HCT116 (cell line): ENCODE results near the gene ELMO2. TPM values are rescaled to one million over a fixed set of nuclear protein-coding genes. Genes with fewer than 3 reads are reported as not detected.

Experiments
- ATAC-seq: fragments of 200-7000 bp; cut with Tn5 transposase; 2 replicates; pipeline ENCODE4 v1.9.1; 2020; ENCODE audit warnings: mild to moderate bottlenecking, moderate library complexity
- BruUV-seq: library from RNA; stranded (reverse); fragments of 400-500 nt; replicated peaks from 2 replicates; lab custom pipeline; 2021; lab: Mats Ljungman, UMichigan
- CTCF ChIA-PET: fragments of 300-600 bp; sonication (Branson Sonifier 250); formaldehyde crosslinking; loops from one replicate; lab custom pipeline; 2021; ENCODE audit warnings: antibody characterized with exemption; lab: Charles Lee
- POLR2A ChIA-PET: fragments of 300-600, 350-600 bp; sonication (Branson Sonifier 250); formaldehyde crosslinking; loops from one replicate; lab custom pipeline; 2021; ENCODE audit warnings: antibody characterized with exemption; lab: Charles Lee
- RAD21 ChIA-PET, 2 experiments: fragments of 300-600 bp; sonication (Branson Sonifier 250); formaldehyde crosslinking; loops; one replicate each; lab custom pipeline; 2023; ENCODE audit warnings: low total read pairs in 2 of 2; ENCODE audit not compliant: uncharacterized antibody in 2 of 2, unreplicated experiment in 2 of 2, low non-redundant PET in 1 of 2; lab: Charles Lee
- DNase-seq: peaks from one replicate; pipeline ENCODE4 v3.0.0-alpha.2; 2010; ENCODE audit warnings: low read depth, low spot score
- H2AFZ ChIP-seq: fragments of 200-600 bp; shearing (Covaris generic), sonication (generic); 2 replicates; pipeline ENCODE4 v1.6.1; 2017; ENCODE audit warnings: low read depth, mixed run types, mixed read lengths, antibody characterized with exemption, low read length; ENCODE audit not compliant: poor library complexity, severe bottlenecking
- H3K27ac ChIP-seq: 2 replicates; pipeline ENCODE4 v1.5.1; 2012; ENCODE audit warnings: low read depth, low read length
- H3K27me3 ChIP-seq: fragments of 200-600 bp; sonication (generic); 2 replicates; pipeline ENCODE4 v1.6.1; 2016; ENCODE audit warnings: mixed run types, low read length, mixed read lengths; ENCODE audit not compliant: insufficient read depth
- H3K36me3 ChIP-seq, 2 experiments: fragments of 200-500 bp in 1 of 2; fragments of 200-600 bp in 1 of 2; sonication (Bioruptor generic) in 1 of 2; sonication (generic) in 1 of 2; 2 replicates each; pipeline versions ENCODE4 v1.5.1 to v1.6.1; 2014 to 2016; ENCODE audit warnings: low read length in 2 of 2, inconsistent platforms in 1 of 2, mixed read lengths in 1 of 2, mixed run types in 1 of 2; ENCODE audit not compliant: insufficient read depth in 2 of 2, control insufficient read depth in 1 of 2
- H3K4me1 ChIP-seq, 2 experiments: fragments of 200-600 bp in 1 of 2; sonication (generic) in 1 of 2; 2 replicates each; pipeline versions ENCODE4 v1.5.1 to v1.6.1; 2012 to 2017; ENCODE audit warnings: low read length in 2 of 2, inconsistent platforms in 1 of 2, mild to moderate bottlenecking in 1 of 2, mixed read lengths in 1 of 2, mixed run types in 1 of 2, moderate library complexity in 1 of 2; ENCODE audit not compliant: insufficient read depth in 2 of 2, control insufficient read depth in 1 of 2
- H3K4me2 ChIP-seq: fragments of 200-600 bp; sonication (generic); 2 replicates; pipeline ENCODE4 v1.6.1; 2017; ENCODE audit warnings: mixed run types, low read length, mixed read lengths
- H3K4me3 ChIP-seq, 2 experiments: fragments of 200-600 bp in 1 of 2; sonication (generic) in 1 of 2; replicated peaks in 1 of 2; 2 replicates each; pipeline ENCODE4 v1.5.1; 2011 to 2016; ENCODE audit warnings: low read length in 2 of 2, control low read depth in 1 of 2, low read depth in 1 of 2, mild to moderate bottlenecking in 1 of 2, mixed read lengths in 1 of 2, mixed run types in 1 of 2
- H3K79me2 ChIP-seq: fragments of 200-600 bp; sonication (generic); 2 replicates; pipeline ENCODE4 v1.6.1; 2017; ENCODE audit warnings: mild to moderate bottlenecking, mixed run types, low read length, moderate library complexity, mixed read lengths; ENCODE audit not compliant: insufficient read depth
- H3K9ac ChIP-seq: fragments of 200-600 bp; sonication (generic); 2 replicates; pipeline ENCODE4 v1.6.1; 2016; ENCODE audit warnings: low read length, mixed read lengths
- H3K9me2 ChIP-seq: fragments of 200-600 bp; sonication (generic), shearing (Covaris generic); 2 replicates; pipeline ENCODE4 v1.6.1; 2017; ENCODE audit warnings: mixed run types, mild to moderate bottlenecking, moderate library complexity; ENCODE audit not compliant: insufficient read depth
- H3K9me3 ChIP-seq, 2 experiments: fragments of 200-500 bp in 1 of 2; fragments of 200-600 bp in 1 of 2; sonication (Bioruptor generic) in 1 of 2; sonication (generic) in 1 of 2; 2 replicates each; pipeline ENCODE4 v1.6.1; 2014 to 2017; ENCODE audit warnings: low read length in 2 of 2, mixed read lengths in 2 of 2, inconsistent platforms in 1 of 2, low read depth in 1 of 2, mild to moderate bottlenecking in 1 of 2, mixed run types in 1 of 2, moderate library complexity in 1 of 2; ENCODE audit not compliant: control insufficient read depth in 1 of 2, insufficient read depth in 1 of 2
- H4K20me1 ChIP-seq: fragments of 200-600 bp; sonication (generic), shearing (Covaris generic); 2 replicates; pipeline ENCODE4 v1.6.1; 2017; ENCODE audit warnings: mixed run types, mild to moderate bottlenecking, moderate library complexity; ENCODE audit not compliant: insufficient read depth
- ATF3 ChIP-seq: IDR thresholded peaks from 2 replicates; pipeline ENCODE4 v1.6.1; 2012
- CBX3 ChIP-seq: IDR thresholded peaks from 2 replicates; pipeline ENCODE4 v1.6.1; 2012; ENCODE audit warnings: low read depth
- CEBPB ChIP-seq: IDR thresholded peaks from 2 replicates; pipeline ENCODE4 v1.6.1; 2012; ENCODE audit warnings: low read depth
- CTCF ChIP-seq, 3 experiments: fragments of 200-600 bp in 1 of 3; sonication (generic) in 1 of 3; IDR thresholded peaks in 2 of 3; conservative IDR thresholded peaks in 1 of 3; 2 replicates each; pipeline ENCODE4 v1.5.1; 2012 to 2017; ENCODE audit warnings: low read depth in 2 of 3, low read length in 2 of 3, antibody characterized with exemption in 1 of 3, borderline replicate concordance in 1 of 3, control low read depth in 1 of 3, mild to moderate bottlenecking in 1 of 3, mixed read lengths in 1 of 3, mixed run types in 1 of 3, moderate library complexity in 1 of 3; ENCODE audit not compliant: insufficient read depth in 1 of 3
- EGR1 ChIP-seq: IDR thresholded peaks from 2 replicates; pipeline ENCODE4 v1.6.1; 2012; ENCODE audit warnings: low read depth
- POLR2A ChIP-seq: IDR thresholded peaks from 2 replicates; pipeline ENCODE4 v1.7.0; 2011; ENCODE audit warnings: borderline replicate concordance; ENCODE audit not compliant: insufficient read depth, insufficient read length; ENCODE audit errors: extremely low read depth
- POLR2AphosphoS5 ChIP-seq: IDR thresholded peaks from 2 replicates; pipeline ENCODE4 v1.6.1; 2011; ENCODE audit warnings: mild to moderate bottlenecking, low read depth, low read length, moderate library complexity
- RAD21 ChIP-seq: IDR thresholded peaks from 2 replicates; pipeline ENCODE4 v1.6.1; 2012; ENCODE audit warnings: low read depth, mild to moderate bottlenecking
- REST ChIP-seq: IDR thresholded peaks from 2 replicates; pipeline ENCODE4 v1.6.1; 2012; ENCODE audit warnings: low read depth
- SIN3A ChIP-seq: IDR thresholded peaks from 2 replicates; pipeline ENCODE4 v1.6.1; 2012; ENCODE audit warnings: low read depth
- SP1 ChIP-seq: IDR thresholded peaks from 2 replicates; pipeline ENCODE4 v1.6.1; 2012; ENCODE audit warnings: low read depth
- SRF ChIP-seq: IDR thresholded peaks from 2 replicates; pipeline ENCODE4 v1.6.1; 2012; ENCODE audit warnings: low read depth
- YY1 ChIP-seq: IDR thresholded peaks from 2 replicates; pipeline ENCODE4 v1.6.1; 2011; ENCODE audit warnings: low read length, low read depth, moderate library complexity, mild to moderate bottlenecking; ENCODE audit not compliant: insufficient replicate concordance; ENCODE audit errors: extremely low read depth
- intact Hi-C: fragments of 100-400 bp; cut with micrococcal nuclease; formaldehyde crosslinking; loops from 2 replicates; pipeline ENCODE4 v1.10.0; 2022
- total RNA-seq: library from RNA; stranded (reverse); gene quantifications from one replicate; pipeline ENCODE4 v1.2.1, GENCODE V29; 2021; ENCODE audit not compliant: unreplicated experiment

Gene ELMO2
- total RNA-seq, 1 experiment from 2014 or later, result 22.9 TPM

DNA sequence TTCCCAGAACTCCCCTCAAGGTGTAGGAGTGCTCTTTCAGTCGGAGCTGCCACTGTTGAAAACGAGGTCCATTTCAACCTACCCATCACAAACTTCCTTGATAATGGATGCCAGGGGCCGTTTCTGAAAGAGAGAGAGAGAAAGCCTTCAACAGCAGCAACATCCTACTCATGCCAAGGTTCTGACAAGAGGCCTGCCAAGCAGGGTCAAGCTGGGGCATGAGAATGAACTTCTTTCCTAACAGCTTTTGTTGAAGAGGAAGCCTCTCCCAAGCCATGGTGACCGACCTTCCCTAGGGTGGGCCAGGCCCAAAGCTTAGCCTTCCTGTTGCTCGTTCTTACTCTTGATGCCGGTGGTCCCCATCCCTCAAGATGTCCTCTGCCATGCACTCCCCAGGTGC lies 12.4 kb downstream of the ELMO2 start:
- H3K79me2 ChIP-seq, result no peaks in the 10 kb centered on the region
- BruUV-seq, result no TSS peak
- no peak overlapping the region for H3K4me2 ChIP-seq
- H3K36me3 ChIP-seq, result peaks cover 0 to 13% of the 10 kb centered on the region in 2 experiments; a peak in 3 of 4 replicates
- no peak overlapping the region for H3K27ac ChIP-seq
- H3K27me3 ChIP-seq, result no peaks in the 10 kb centered on the region
- no peak for ATAC-seq
- H3K9ac ChIP-seq, result no peak overlapping the region
- no peak overlapping the region for H2AFZ ChIP-seq
- CTCF ChIA-PET, result no interaction called here
- no peaks in the 10 kb centered on the region for H4K20me1 ChIP-seq
- intact Hi-C loops, result no loop called here
- TF ChIP-seq YY1, result no peak
- no peak for TF ChIP-seq POLR2AphosphoS5
- no peak for TF ChIP-seq SRF
- TF ChIP-seq ATF3, result no peak
- TF ChIP-seq CEBPB, result no peak
- TF ChIP-seq CTCF (IDR thresholded peaks at IDR 0.05 in 2 of 3, conservative IDR thresholded peaks at IDR 0.05 in 1 of 3; ENCODE audit: borderline replicate concordance in 1 of 3, insufficient read depth in 1 of 3, low read depth in 2 of 3, low read length in 2 of 3), result no peak
- no peak for TF ChIP-seq RAD21
- TF ChIP-seq SP1, result no peak
- TF ChIP-seq POLR2A, result no peak
- no peak for TF ChIP-seq CBX3
- TF ChIP-seq EGR1, result no peak
- no peak for TF ChIP-seq SIN3A
- no peak for TF ChIP-seq REST
- H3K4me3 ChIP-seq, result no peak overlapping the region
- no peaks in the 10 kb centered on the region for H3K9me2 ChIP-seq
- no peaks in the 10 kb centered on the region for H3K9me3 ChIP-seq
- POLR2A ChIA-PET, result no interaction called here
- DNase-seq, result no peak
- RAD21 ChIA-PET, result no interaction called here
- H3K4me1 ChIP-seq, result no peaks in the 10 kb centered on the region
